ENCODE measurements around the gene SGTA. TPM values are rescaled to one million over a fixed set of nuclear protein-coding genes. Genes with fewer than 3 reads are reported as not detected.
A peak's percentile ranks its signal among the peaks of the same experiment; 100 is the strongest.

SGTA gene
- total RNA-seq, 1 donor from 2014 or later = 77.5 TPM

DNA sequence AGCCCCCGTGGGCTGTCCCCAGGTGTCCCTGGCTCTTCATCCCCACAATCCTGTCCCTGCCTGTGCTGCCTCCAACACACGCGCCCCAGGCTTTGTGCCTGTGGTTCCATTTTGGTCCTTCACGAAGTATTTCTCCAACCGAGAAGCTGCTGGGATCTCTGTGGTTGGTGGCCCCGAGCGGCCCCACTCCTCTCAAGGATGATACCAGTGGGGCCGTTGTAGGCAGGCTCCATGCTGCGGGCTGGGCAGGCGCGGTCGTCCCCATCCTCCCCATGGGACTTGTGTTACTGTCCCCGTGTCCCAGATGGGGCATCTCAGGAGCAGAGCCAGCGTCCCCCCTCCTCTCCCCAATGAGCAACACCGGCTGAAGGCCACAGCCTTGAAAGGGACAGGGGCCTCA, 32.9 kb upstream of the SGTA start:
- Mint-ChIP-seq H3K27me3 (no peaks in the 10 kb centered on the region), H3K36me3 (ENCODE audit: insufficient read depth) (peaks cover 1% of the 10 kb centered on the region), H3K27ac (peak overlapping the region; percentile 20), H3K4me1 (ENCODE audit: low read depth) (peaks cover 3% of the 10 kb centered on the region), H3K9me3 (ENCODE audit: low read depth) (no peaks in the 10 kb centered on the region), H3K4me3 (ENCODE audit: low read depth) (no peak overlapping the region)
- TF ChIP-seq, protein P1, sequence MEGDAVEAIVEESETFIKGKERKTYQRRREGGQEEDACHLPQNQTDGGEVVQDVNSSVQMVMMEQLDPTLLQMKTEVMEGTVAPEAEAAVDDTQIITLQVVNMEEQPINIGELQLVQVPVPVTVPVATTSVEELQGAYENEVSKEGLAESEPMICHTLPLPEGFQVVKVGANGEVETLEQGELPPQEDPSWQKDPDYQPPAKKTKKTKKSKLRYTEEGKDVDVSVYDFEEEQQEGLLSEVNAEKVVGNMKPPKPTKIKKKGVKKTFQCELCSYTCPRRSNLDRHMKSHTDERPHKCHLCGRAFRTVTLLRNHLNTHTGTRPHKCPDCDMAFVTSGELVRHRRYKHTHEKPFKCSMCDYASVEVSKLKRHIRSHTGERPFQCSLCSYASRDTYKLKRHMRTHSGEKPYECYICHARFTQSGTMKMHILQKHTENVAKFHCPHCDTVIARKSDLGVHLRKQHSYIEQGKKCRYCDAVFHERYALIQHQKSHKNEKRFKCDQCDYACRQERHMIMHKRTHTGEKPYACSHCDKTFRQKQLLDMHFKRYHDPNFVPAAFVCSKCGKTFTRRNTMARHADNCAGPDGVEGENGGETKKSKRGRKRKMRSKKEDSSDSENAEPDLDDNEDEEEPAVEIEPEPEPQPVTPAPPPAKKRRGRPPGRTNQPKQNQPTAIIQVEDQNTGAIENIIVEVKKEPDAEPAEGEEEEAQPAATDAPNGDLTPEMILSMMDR (IDR thresholded peaks at IDR 0.05; ENCODE audit: unreplicated experiment) = no peak
- no peak for DNase-seq (ENCODE audit: low spot score, unreplicated experiment)

DNA sequence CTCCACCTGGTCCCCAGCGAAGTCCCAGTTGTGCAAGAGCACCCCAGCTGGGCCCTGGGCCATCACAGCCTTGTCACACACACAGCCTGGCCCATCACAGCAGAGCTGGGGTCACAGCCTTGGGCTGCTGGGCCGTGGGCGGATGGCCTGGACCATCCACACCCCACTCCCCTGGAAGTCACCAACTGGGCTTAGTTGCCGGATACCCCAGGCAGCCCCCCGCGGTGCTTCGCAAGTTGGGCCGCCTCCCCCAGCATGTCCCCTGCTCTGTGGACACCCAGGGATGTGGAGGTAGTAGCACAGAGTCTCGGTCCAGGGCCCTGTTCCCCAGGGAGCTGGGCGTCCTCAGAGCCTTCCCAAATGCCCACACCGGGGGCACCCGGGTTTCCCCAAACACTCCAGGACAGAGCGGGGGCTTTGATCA, 32.1 kb upstream of the SGTA start:
- peaks cover under 1% of the 10 kb centered on the region for H3K4me1 Mint-ChIP-seq (ENCODE audit: low read depth)
- no peaks in the 10 kb centered on the region for H3K9me3 Mint-ChIP-seq (ENCODE audit: low read depth)
- H3K4me3 Mint-ChIP-seq (ENCODE audit: low read depth) = no peak overlapping the region
- no peaks in the 10 kb centered on the region for H3K27me3 Mint-ChIP-seq
- H3K27ac Mint-ChIP-seq = no peak overlapping the region
- no peak for DNase-seq (ENCODE audit: low spot score, unreplicated experiment)
- peaks cover 1% of the 10 kb centered on the region for H3K36me3 Mint-ChIP-seq (ENCODE audit: insufficient read depth)
- TF ChIP-seq, protein P1 (IDR thresholded peaks at IDR 0.05; ENCODE audit: unreplicated experiment) = no peak

DNA sequence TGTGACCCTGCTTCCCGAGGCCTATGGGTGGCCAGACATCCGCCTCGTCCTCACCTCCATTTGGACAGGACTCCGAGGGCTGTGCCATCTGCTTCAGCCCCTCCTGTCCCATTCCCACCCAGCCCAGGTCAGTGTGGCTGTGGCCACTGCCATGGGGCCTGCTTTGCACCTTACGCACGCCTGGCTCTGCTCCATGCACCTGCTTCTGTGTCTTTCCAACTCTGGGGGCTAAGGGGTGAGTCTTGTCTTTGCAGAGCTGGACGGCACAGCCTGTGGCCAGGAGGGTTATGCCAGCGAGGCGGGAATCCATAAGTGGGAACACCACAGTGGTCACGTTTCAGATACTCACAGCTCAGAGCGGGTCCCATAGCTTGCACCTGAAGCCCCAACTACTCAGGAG, 31.4 kb upstream of the SGTA start:
- Mint-ChIP-seq H3K4me1 (ENCODE audit: low read depth) (no peaks in the 10 kb centered on the region), H3K27me3 (no peaks in the 10 kb centered on the region), H3K4me3 (ENCODE audit: low read depth) (no peak overlapping the region), H3K36me3 (ENCODE audit: insufficient read depth) (peaks cover 1% of the 10 kb centered on the region), H3K9me3 (ENCODE audit: low read depth) (no peaks in the 10 kb centered on the region), H3K27ac (no peak overlapping the region)
- TF ChIP-seq, protein P1 (IDR thresholded peaks at IDR 0.05; ENCODE audit: unreplicated experiment) = no peak
- DNase-seq (ENCODE audit: low spot score, unreplicated experiment) = no peak

DNA sequence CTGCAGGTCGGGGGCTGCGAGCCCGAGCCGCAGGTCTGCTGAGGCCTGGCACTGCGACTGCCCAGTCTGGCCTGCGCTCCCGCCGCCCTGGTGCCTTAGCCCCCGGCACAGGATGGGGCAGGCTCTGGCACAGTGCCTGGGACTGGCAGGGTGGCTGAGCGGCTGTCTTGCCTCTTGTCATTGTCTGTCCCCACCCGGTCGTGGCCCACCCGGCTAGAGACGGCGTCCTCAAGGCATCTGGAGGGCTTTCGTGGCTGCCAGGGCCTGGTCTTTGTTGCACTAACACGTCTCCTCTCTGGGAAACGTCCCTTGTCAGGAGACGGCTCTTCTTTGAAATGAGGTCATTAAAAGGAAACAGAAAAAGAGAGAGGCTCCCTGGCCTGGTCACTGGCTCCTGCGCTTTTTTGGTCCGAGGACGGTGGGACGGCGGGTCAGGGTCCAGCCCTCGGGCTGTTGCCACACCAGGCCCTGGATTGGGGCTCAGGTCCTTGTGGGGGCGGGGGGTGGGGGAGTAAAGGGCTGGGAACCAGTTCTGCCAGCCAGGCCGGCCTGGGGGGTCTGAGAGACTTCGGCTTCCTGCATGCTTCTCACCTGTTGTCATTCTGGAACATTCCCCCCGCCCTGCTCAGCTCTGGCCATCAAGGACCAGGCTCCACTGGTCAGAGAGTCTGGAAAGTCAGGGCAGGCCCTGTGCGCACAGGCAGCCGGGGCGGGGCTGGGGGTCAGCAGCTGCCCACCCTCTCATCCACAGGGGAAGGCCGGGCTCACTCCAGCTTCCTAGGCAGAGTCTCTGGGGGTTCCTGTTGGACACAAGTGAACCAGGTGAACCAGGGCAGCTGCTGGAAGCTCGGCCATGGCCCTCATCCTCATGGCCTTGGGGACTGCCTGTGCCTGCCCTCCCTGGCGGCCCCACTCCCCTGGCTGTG, 30.4 kb upstream of the SGTA start:
- DNase-seq (ENCODE audit: low spot score, unreplicated experiment) = no peak
- no peak overlapping the region for H3K4me3 Mint-ChIP-seq (ENCODE audit: low read depth)
- no peaks in the 10 kb centered on the region for H3K27me3 Mint-ChIP-seq
- TF ChIP-seq, protein P1 (IDR thresholded peaks at IDR 0.05; ENCODE audit: unreplicated experiment) = no peak
- H3K4me1 Mint-ChIP-seq (ENCODE audit: low read depth) = no peaks in the 10 kb centered on the region
- no peak overlapping the region for H3K27ac Mint-ChIP-seq
- H3K36me3 Mint-ChIP-seq (ENCODE audit: insufficient read depth) = peaks cover 6% of the 10 kb centered on the region
- no peaks in the 10 kb centered on the region for H3K9me3 Mint-ChIP-seq (ENCODE audit: low read depth)

DNA sequence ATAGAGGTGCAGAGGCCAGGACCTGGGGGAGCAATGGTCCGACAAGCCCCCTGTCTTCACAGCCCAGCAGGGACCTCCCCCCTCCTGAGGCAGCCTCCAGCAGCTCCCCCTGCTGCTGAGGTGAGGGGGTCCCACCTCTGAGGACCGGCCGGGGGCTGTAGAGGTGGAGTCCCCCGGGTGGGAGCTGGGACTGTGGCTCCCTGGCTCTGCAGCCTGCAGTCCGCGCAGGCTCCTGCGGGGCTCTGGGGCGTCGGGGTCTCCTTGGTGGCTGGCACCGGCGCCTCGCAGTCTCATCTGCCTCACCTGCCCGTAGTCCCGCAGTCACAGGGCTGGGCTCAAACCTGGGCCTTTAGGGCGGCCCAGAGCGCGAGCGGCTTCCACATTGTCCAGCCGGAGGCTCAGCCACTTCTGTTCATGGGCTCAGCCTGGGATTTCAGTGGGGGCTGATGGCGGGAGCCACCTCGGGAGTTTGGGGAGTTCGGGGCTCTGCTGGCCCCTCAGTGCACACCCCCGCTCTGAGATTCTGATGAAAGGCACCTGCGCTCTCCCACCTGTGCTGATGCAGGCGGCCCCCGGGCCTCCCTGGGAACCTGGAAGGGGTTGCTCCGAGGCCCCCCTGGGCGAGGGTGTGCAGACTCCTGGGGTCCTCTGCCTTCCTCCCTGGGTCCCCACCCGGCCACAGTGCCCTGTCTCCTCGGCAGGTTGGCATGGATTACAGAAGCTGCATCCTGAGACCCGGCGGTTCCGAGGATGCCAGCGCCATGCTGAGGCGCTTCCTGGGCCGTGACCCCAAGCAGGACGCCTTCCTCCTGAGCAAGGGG, 29.6 kb upstream of the SGTA start:
- DNase-seq (ENCODE audit: low spot score, unreplicated experiment) = no peak
- Mint-ChIP-seq H3K4me3 (ENCODE audit: low read depth) (no peak overlapping the region), H3K36me3 (ENCODE audit: insufficient read depth) (peaks cover 6% of the 10 kb centered on the region), H3K4me1 (ENCODE audit: low read depth) (no peaks in the 10 kb centered on the region), H3K27ac (no peak overlapping the region), H3K9me3 (ENCODE audit: low read depth) (no peaks in the 10 kb centered on the region), H3K27me3 (no peaks in the 10 kb centered on the region)
- TF ChIP-seq, protein P1 (IDR thresholded peaks at IDR 0.05; ENCODE audit: unreplicated experiment) = no peak

Data from progenitor cell of endocrine pancreas (in vitro differentiated cells).